ENCODE data around the gene PXYLP1. TPM values are rescaled to one million over a fixed set of nuclear protein-coding genes. Genes with fewer than 3 reads are reported as not detected.
"Not testable (repeated sequence)": the region's sequence is repeated elsewhere in the genome, so short reads cannot be mapped to it uniquely, and the experiment has no call there.

Gene PXYLP1
- total RNA-seq, 2 experiments from 2014 or later = 3.6 to 4.2 TPM

GRCh38 chr3:141313093-141313683 lies 81.6 kb downstream of the PXYLP1 start:
- H3K9me3 ChIP-seq (ENCODE audit: low read length) = no peaks in the 10 kb centered on the region

GRCh38 chr3:141314415-141314814 lies 82.8 kb downstream of the PXYLP1 start:
- H2AFZ ChIP-seq (ENCODE audit: low read length); H4K20me1 ChIP-seq (ENCODE audit: insufficient read depth, low read length); H3K4me2 ChIP-seq (ENCODE audit: low read length); H3K9me2 ChIP-seq (ENCODE audit: insufficient read depth, low read length); H3K9me3 ChIP-seq (ENCODE audit: low read length); H3K79me2 ChIP-seq (ENCODE audit: insufficient read depth, low read depth, low read length); DNase-seq (ENCODE audit: low spot score); H3K36me3 ChIP-seq (ENCODE audit: insufficient read depth, low read length); BruUV-seq (replicated peaks); H3K4me1 ChIP-seq (ENCODE audit: insufficient read depth, low read length, poor library complexity, severe bottlenecking); H3K4me3 ChIP-seq (ENCODE audit: low read depth, low read length, poor library complexity, severe bottlenecking); H3K27ac ChIP-seq (ENCODE audit: low read depth, low read length, poor library complexity, severe bottlenecking): not testable (repeated sequence)
- ChIA-PET CTCF (ENCODE audit: unreplicated experiment) (interaction anchor here (1.5 kb wide), 1 partner anchor 9 kb away, joined by 3 read pairs; no protein-coding TSS in a partner anchor), POLR2A (interaction anchor here (0.7 to 1.3 kb wide), 3 partner anchors 17 to 532 kb away, joined by 3 to 5 read pairs (median 3); no protein-coding TSS in a partner anchor)
- intact Hi-C loops (cut with micrococcal nuclease; ENCODE audit: unreplicated experiment) = loop anchor here (5.0 kb wide), 1 partner anchor 423 kb away; the partner anchor contains the start of gene RNF7

More at GRCh38 chr3:141313093-141313683, 81.6 kb downstream of the PXYLP1 start:
- Histone ChIP-seq H2AFZ (ENCODE audit: low read length) (no peak overlapping the region), H3K4me3 (ENCODE audit: low read depth, low read length, poor library complexity, severe bottlenecking) (no peak overlapping the region), H3K79me2 (ENCODE audit: insufficient read depth, low read depth, low read length) (no peaks in the 10 kb centered on the region), H3K27ac (ENCODE audit: low read depth, low read length, poor library complexity, severe bottlenecking) (no peak overlapping the region), H3K9me2 (ENCODE audit: insufficient read depth, low read length) (no peaks in the 10 kb centered on the region), H3K4me1 (ENCODE audit: insufficient read depth, low read length, poor library complexity, severe bottlenecking) (peaks cover 9% of the 10 kb centered on the region), H3K4me2 (ENCODE audit: low read length) (peak overlapping the region; percentile 93; the same call in 1 of the 2 replicates), H4K20me1 (ENCODE audit: insufficient read depth, low read length) (no peaks in the 10 kb centered on the region), H3K36me3 (ENCODE audit: insufficient read depth, low read length) (no peaks in the 10 kb centered on the region)
- no TSS peak for BruUV-seq (replicated peaks)
- intact Hi-C loops (cut with micrococcal nuclease; ENCODE audit: unreplicated experiment) = loop anchor here (5.0 kb wide), 1 partner anchor 424 kb away; the partner anchor contains the start of gene RNF7
- POLR2A ChIA-PET = interaction anchor here (1.3 to 2.0 kb wide), 2 partner anchors 11 to 139 kb away, joined by 3 to 16 read pairs; no protein-coding TSS in a partner anchor
- TF ChIP-seq EZH2phosphoT487 (IDR thresholded peaks at IDR 0.05; ENCODE audit: borderline replicate concordance, low read depth, low read length) = no peak
- no peak for TF ChIP-seq CTCF (conservative IDR thresholded peaks at IDR 0.05; ENCODE audit: low read length)
- DNase-seq (ENCODE audit: low spot score) = no peak
- CTCF ChIA-PET (ENCODE audit: unreplicated experiment) = interaction anchor here (1.5 to 2.2 kb wide), 2 partner anchors 10 to 139 kb away, joined by 3 to 11 read pairs; no protein-coding TSS in a partner anchor

GRCh38 chr3:141316851-141317250 lies 85.2 kb downstream of the PXYLP1 start:
- no peaks in the 10 kb centered on the region for H3K9me2 ChIP-seq (ENCODE audit: insufficient read depth, low read length)
- POLR2A ChIA-PET = interaction anchor here (0.8 kb wide), 1 partner anchor 109 kb away, joined by 3 read pairs; no protein-coding TSS in a partner anchor
- CTCF ChIA-PET (ENCODE audit: unreplicated experiment) = interaction anchor here (0.7 kb wide), 1 partner anchor 135 kb away, joined by 3 read pairs; no protein-coding TSS in a partner anchor
- intact Hi-C loops (cut with micrococcal nuclease; ENCODE audit: unreplicated experiment) = no loop called here
- no peak overlapping the region for H3K4me3 ChIP-seq (ENCODE audit: low read depth, low read length, poor library complexity, severe bottlenecking)
- peaks cover 19% of the 10 kb centered on the region for H3K4me1 ChIP-seq (ENCODE audit: insufficient read depth, low read length, poor library complexity, severe bottlenecking)
- no peak overlapping the region for H3K27ac ChIP-seq (ENCODE audit: low read depth, low read length, poor library complexity, severe bottlenecking)
- no peaks in the 10 kb centered on the region; the same call in 1 of the 2 replicates for H3K36me3 ChIP-seq (ENCODE audit: insufficient read depth, low read length)
- DNase-seq (ENCODE audit: low spot score) = no peak
- no peak overlapping the region for H3K4me2 ChIP-seq (ENCODE audit: low read length)
- H2AFZ ChIP-seq (ENCODE audit: low read length) = no peak overlapping the region
- TF ChIP-seq CTCF (conservative IDR thresholded peaks at IDR 0.05; ENCODE audit: low read length) (no peak), EZH2phosphoT487 (IDR thresholded peaks at IDR 0.05; ENCODE audit: borderline replicate concordance, low read depth, low read length) (no peak)
- H3K79me2 ChIP-seq (ENCODE audit: insufficient read depth, low read depth, low read length) = no peaks in the 10 kb centered on the region
- no TSS peak for BruUV-seq (replicated peaks)
- H4K20me1 ChIP-seq (ENCODE audit: insufficient read depth, low read length) = no peaks in the 10 kb centered on the region
- no peaks in the 10 kb centered on the region for H3K9me3 ChIP-seq (ENCODE audit: low read length)

All from OCI-LY7 (cell line).